Measurements from ENCODE around the gene MAP3K5. TPM values are rescaled to one million over a fixed set of nuclear protein-coding genes. Genes with fewer than 3 reads are reported as not detected.

Gene MAP3K5
- total and polyA plus RNA-seq, 2 donors (not counting 3 experiments of a cell fraction or from before 2014, with no cell fraction given): 1.5 to 7.0 TPM

- DNase-seq (ENCODE audit: low read depth, low spot score) (no peak), FAIRE-seq (no peak)
- Histone ChIP-seq H3K79me2 (ENCODE audit: control insufficient read depth, insufficient read depth, low read length) (peaks cover 13% of the 10 kb centered on the region), H3K9me1 (replicated peaks; ENCODE audit: control insufficient read depth, extremely low read depth, insufficient read depth, low read length) (no peaks in the 10 kb centered on the region), H3K27me3 (ENCODE audit: control insufficient read depth in 2 of 2, insufficient read depth in 2 of 2, low read length in 2 of 2) (no peaks in the 10 kb centered on the region), H3K36me3 (ENCODE audit: control insufficient read depth in 2 of 2, extremely low read depth in 1 of 2, insufficient read depth in 2 of 2, low read length in 2 of 2) (no peaks in the 10 kb centered on the region), H3K27ac (ENCODE audit: insufficient read depth, low read depth, low read length) (no peak overlapping the region), H2AFZ (ENCODE audit: low read depth, low read length) (no peak overlapping the region), H3K4me3 (replicated peaks in 1 of 3; ENCODE audit: insufficient read depth in 1 of 3, low read depth in 1 of 3, low read length in 3 of 3) (no peak overlapping the region), H3K4me2 (ENCODE audit: insufficient read depth, low read length) (no peak overlapping the region), H4K20me1 (replicated peaks; ENCODE audit: control insufficient read depth, extremely low read depth, insufficient read depth, low read length) (no peaks in the 10 kb centered on the region), H3K9ac (replicated peaks; ENCODE audit: extremely low read depth, insufficient read depth, low read length) (no peak overlapping the region), H3K9me3 (replicated peaks; ENCODE audit: control insufficient read depth, insufficient read depth, low read length) (no peaks in the 10 kb centered on the region), H3K4me1 (ENCODE audit: control insufficient read depth, extremely low read depth, insufficient read depth, low read length) (peaks cover 22% of the 10 kb centered on the region)
- intact Hi-C loops (cut with micrococcal nuclease) (loop anchor here (5.0 to 10.0 kb wide), 2 partner anchors 42 to 1285 kb away; partner anchors contain the start of gene AHI1), dilution Hi-C loops (cut with MboI; ENCODE audit: extremely low pct_ligation_motif_present, low sequenced_read_pairs) (no loop called here)
- no peak for TF ChIP-seq POLR2A (IDR thresholded peaks at IDR 0.05; ENCODE audit: low read depth, low read length)
- no peak for TF ChIP-seq EZH2 (IDR thresholded peaks at IDR 0.05; ENCODE audit: borderline replicate concordance, low read depth, low read length, severe bottlenecking)
- no peak for TF ChIP-seq MYC (IDR thresholded peaks at IDR 0.05; ENCODE audit: low read depth, low read length)
- TF ChIP-seq JUN (IDR thresholded peaks at IDR 0.05; ENCODE audit: borderline replicate concordance, insufficient read depth, insufficient read length, low read depth): no peak
- no peak for TF ChIP-seq GATA2 (IDR thresholded peaks at IDR 0.05; ENCODE audit: insufficient read depth, insufficient read length, low read depth, low read length)
- TF ChIP-seq, protein P1, sequence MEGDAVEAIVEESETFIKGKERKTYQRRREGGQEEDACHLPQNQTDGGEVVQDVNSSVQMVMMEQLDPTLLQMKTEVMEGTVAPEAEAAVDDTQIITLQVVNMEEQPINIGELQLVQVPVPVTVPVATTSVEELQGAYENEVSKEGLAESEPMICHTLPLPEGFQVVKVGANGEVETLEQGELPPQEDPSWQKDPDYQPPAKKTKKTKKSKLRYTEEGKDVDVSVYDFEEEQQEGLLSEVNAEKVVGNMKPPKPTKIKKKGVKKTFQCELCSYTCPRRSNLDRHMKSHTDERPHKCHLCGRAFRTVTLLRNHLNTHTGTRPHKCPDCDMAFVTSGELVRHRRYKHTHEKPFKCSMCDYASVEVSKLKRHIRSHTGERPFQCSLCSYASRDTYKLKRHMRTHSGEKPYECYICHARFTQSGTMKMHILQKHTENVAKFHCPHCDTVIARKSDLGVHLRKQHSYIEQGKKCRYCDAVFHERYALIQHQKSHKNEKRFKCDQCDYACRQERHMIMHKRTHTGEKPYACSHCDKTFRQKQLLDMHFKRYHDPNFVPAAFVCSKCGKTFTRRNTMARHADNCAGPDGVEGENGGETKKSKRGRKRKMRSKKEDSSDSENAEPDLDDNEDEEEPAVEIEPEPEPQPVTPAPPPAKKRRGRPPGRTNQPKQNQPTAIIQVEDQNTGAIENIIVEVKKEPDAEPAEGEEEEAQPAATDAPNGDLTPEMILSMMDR (IDR thresholded peaks at IDR 0.05; ENCODE audit: extremely low read depth in 1 of 2, insufficient read depth in 1 of 2, low read depth in 1 of 2, low read length in 2 of 2): no peak
- TF ChIP-seq POLR2AphosphoS5 (IDR thresholded peaks at IDR 0.05; ENCODE audit: insufficient read depth, low read depth, low read length): no peak
- TF ChIP-seq FOS (IDR thresholded peaks at IDR 0.05; ENCODE audit: borderline replicate concordance, insufficient read depth, low read length): no peak
- no peak for TF ChIP-seq MAX (IDR thresholded peaks at IDR 0.05; ENCODE audit: insufficient read depth, insufficient read length)
- BruUV-seq (replicated peaks): no TSS peak
- CTCF ChIA-PET: no interaction called here
- POLR2A ChIA-PET: no interaction called here
These were observed 12.6 kb downstream of the MAP3K5 start for GRCh38 chr6:136779682-136780081.

Measured in endothelial cell of umbilical vein (primary cell).